Spleen (tissue), 7 donors: ENCODE results near the gene LRRC26.

Source experiments
- POLR2A ChIP-seq, 3 donors: fragments of 450-650 bp; IDR thresholded peaks; one replicate each; pipeline ENCODE4 v1.5.1; 2017; ENCODE audit warnings: antibody characterized with exemption in 3 of 3, mild to moderate bottlenecking in 1 of 3
- POLR2AphosphoS5 ChIP-seq, 3 donors: sonication (generic); formaldehyde crosslinking; IDR thresholded peaks; one replicate each; pipeline ENCODE4 v1.5.1; 2017; ENCODE audit warnings: antibody characterized with exemption in 3 of 3
- TF ChIP-seq, protein P1 (sequence below), 11 experiments: fragments of 200-600 bp in 7 of 11; fragments of 450-650 bp in 4 of 11; sonication (generic) in 4 of 11; IDR thresholded peaks in 8 of 11; conservative IDR thresholded peaks in 3 of 11; 1 replicate in 7 of 11; 2 replicates in 4 of 11; pipeline versions ENCODE4 v1.4.0 to v1.8.0; 2016 to 2021; ENCODE audit warnings: antibody characterized with exemption in 11 of 11, inconsistent platforms in 4 of 11, mild to moderate bottlenecking in 1 of 11
- donor health status: DM: no; HTN: no; CAD: no; lungs with moderate emphysema.
- donor health status: DM: no; HTN: no; CAD: no.
- donor health status: DM: no; HTN: no; CAD: no.

DNA sequence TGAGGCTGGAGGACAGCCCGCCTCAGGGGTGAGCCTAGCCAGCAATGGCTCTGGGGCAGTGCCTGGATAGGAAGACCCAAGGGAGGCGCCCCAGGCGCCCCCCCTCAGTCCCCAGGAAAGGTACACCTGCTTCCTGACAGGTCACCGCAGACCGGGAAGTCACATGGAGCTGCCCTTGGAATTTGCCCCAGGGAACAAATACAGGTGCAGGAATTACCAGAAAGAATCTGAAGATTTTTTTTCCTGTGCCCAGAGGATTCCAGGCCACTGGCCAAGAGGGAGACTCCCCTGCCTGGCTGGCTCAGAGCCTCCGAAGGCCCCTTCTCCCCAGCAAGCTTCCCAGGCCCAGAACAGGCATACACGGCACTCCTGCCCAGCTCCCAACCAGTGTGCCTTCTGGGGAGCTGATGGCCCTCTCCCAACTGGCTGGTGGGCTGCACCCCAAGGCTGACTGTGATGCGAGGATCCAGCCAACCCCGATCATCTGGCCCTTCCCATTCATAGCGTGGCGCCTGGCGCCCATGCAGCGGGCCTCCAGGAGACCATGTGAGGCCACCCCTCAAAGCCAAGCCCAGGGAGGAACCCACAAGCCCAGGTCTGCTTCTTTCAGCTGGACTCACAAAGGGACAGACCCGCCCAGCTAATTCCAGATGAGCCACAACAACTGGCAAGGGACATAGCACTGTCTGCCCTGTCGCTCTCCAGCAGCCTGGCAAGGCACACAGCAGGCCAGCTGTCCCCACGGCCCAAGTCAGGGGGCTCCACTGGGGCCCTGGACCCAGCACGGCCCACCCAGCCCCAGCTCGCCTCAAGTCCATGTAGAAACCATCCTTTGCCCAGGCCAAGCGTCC, 28.4 kb upstream of the LRRC26 start:
- TF ChIP-seq, protein P1, sequence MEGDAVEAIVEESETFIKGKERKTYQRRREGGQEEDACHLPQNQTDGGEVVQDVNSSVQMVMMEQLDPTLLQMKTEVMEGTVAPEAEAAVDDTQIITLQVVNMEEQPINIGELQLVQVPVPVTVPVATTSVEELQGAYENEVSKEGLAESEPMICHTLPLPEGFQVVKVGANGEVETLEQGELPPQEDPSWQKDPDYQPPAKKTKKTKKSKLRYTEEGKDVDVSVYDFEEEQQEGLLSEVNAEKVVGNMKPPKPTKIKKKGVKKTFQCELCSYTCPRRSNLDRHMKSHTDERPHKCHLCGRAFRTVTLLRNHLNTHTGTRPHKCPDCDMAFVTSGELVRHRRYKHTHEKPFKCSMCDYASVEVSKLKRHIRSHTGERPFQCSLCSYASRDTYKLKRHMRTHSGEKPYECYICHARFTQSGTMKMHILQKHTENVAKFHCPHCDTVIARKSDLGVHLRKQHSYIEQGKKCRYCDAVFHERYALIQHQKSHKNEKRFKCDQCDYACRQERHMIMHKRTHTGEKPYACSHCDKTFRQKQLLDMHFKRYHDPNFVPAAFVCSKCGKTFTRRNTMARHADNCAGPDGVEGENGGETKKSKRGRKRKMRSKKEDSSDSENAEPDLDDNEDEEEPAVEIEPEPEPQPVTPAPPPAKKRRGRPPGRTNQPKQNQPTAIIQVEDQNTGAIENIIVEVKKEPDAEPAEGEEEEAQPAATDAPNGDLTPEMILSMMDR (IDR thresholded peaks at IDR 0.05 in 8 of 11, conservative IDR thresholded peaks at IDR 0.05 in 3 of 11), result no peak
- TF ChIP-seq POLR2A (IDR thresholded peaks at IDR 0.05) (no peak), POLR2AphosphoS5 (IDR thresholded peaks at IDR 0.05) (no peak)
